Vagina (tissue), 2 donors: ENCODE results near the gene GLI3.

Source experiments
- POLR2AphosphoS5 ChIP-seq, 2 donors: sonication (generic); formaldehyde crosslinking; IDR thresholded peaks; one replicate each; pipeline ENCODE4 v1.9.0; 2017; ENCODE audit warnings: antibody characterized with exemption in 2 of 2, mild to moderate bottlenecking in 2 of 2, low read depth in 1 of 2; ENCODE audit not compliant: insufficient read depth in 1 of 2
- TF ChIP-seq, protein P1 (sequence below), 3 experiments: fragments of 450-650 bp in 2 of 3; fragments of 200-600 bp in 1 of 3; sonication (generic) in 1 of 3; IDR thresholded peaks; one replicate each; pipeline ENCODE4 v1.5.1; 2017 to 2019; ENCODE audit warnings: antibody characterized with exemption in 3 of 3, mild to moderate bottlenecking in 2 of 3, moderate library complexity in 2 of 3

DNA sequence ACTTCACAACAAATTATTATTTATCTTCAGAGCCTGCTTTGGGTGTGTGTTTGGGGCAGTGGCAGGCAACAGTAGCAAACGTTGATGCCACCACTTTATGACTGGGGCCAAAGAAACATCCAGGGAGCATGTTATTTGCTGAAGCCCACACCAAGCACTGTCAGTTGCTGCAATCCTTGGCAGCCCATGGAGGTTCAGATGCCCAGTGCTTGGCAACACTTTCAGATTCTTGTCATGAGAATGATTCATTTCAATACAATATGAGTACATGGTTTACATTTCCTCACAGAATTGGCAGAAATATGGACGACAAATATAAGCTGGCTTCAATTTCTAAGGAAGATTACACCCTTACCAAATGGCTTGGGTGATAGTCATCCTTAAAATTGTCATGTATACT is 46.5 kb upstream of the GLI3 start:
- TF ChIP-seq POLR2AphosphoS5 (IDR thresholded peaks at IDR 0.05; ENCODE audit: insufficient read depth in 1 of 2, low read depth in 1 of 2), result no peak
- TF ChIP-seq, protein P1, sequence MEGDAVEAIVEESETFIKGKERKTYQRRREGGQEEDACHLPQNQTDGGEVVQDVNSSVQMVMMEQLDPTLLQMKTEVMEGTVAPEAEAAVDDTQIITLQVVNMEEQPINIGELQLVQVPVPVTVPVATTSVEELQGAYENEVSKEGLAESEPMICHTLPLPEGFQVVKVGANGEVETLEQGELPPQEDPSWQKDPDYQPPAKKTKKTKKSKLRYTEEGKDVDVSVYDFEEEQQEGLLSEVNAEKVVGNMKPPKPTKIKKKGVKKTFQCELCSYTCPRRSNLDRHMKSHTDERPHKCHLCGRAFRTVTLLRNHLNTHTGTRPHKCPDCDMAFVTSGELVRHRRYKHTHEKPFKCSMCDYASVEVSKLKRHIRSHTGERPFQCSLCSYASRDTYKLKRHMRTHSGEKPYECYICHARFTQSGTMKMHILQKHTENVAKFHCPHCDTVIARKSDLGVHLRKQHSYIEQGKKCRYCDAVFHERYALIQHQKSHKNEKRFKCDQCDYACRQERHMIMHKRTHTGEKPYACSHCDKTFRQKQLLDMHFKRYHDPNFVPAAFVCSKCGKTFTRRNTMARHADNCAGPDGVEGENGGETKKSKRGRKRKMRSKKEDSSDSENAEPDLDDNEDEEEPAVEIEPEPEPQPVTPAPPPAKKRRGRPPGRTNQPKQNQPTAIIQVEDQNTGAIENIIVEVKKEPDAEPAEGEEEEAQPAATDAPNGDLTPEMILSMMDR (IDR thresholded peaks at IDR 0.05), result no peak
